ENCODE measurements around the gene GAA.

GRCh38 chr17:80100035-80100323 lies 1.4 kb upstream of the GAA start:
- no peak for TF ChIP-seq NR2F1 (conservative IDR thresholded peaks at IDR 0.05)
- TF ChIP-seq CEBPB (IDR thresholded peaks at IDR 0.05; ENCODE audit: borderline replicate concordance in 1 of 2, low read depth in 2 of 2, low read length in 2 of 2), result no peak
- no peak for TF ChIP-seq POLR2A (IDR thresholded peaks at IDR 0.05; ENCODE audit: low read depth, low read length)
- no peak for TF ChIP-seq CTCF (IDR thresholded peaks at IDR 0.05 in 2 of 3, conservative IDR thresholded peaks at IDR 0.05 in 1 of 3; ENCODE audit: control insufficient read depth in 2 of 3, extremely low read depth in 1 of 3, insufficient read depth in 1 of 3, low read depth in 3 of 3, low read length in 3 of 3)
- TF ChIP-seq TAF1 (IDR thresholded peaks at IDR 0.05; ENCODE audit: borderline replicate concordance, low read depth, low read length), result no peak
- TF ChIP-seq, protein P1, sequence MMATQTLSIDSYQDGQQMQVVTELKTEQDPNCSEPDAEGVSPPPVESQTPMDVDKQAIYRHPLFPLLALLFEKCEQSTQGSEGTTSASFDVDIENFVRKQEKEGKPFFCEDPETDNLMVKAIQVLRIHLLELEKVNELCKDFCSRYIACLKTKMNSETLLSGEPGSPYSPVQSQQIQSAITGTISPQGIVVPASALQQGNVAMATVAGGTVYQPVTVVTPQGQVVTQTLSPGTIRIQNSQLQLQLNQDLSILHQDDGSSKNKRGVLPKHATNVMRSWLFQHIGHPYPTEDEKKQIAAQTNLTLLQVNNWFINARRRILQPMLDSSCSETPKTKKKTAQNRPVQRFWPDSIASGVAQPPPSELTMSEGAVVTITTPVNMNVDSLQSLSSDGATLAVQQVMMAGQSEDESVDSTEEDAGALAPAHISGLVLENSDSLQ (IDR thresholded peaks at IDR 0.05), result no peak

Measured in GM12878 (cell line).